Inflammatory macrophage treated with lipopolysaccharide for 4 hours (primary cell): Measurements from ENCODE around the gene DYNLT4.
A peak's percentile ranks its signal among the peaks of the same experiment; 100 is the strongest.
"Not testable (repeated sequence)": the region's sequence is repeated elsewhere in the genome, so short reads cannot be mapped to it uniquely, and the experiment has no call there.

Experiments used
- DNase-seq: peaks from one replicate; pipeline ENCODE4 v3.0.0-alpha.2; 2020

The DYNLT4 gene

DNA sequence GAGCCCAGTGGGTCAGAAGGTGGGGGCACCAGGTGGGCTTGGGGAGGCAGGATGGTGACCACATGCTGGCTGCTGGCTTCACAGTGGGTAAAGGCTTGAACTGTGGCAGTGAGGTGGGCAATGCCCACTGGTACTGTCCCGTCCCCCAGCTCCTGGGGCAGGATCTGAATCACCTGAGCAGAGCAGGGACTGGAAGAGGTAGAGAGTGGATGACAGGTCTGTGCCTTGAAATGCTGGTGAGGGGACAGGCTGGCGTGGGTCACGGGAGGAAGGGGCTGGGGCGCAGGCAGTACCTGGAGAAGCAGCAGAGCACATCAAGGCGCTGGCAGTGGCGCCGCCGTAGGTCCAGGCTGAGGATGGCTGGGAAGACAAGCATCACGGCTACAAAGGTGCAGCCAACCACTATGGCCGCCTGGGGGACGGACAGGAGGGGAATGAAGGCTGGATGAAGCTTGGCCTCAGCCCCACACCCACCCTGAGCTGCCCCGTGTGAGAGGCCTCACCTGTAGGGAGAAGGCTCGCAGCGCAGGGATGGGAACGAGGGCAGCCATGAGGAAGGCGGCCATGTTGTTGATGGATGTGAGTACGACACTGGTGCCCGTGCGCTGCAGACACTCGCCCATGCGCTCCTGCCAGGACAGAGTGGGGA, 21.0 kb upstream of the DYNLT4 start:
- no peak for DNase-seq

DNA sequence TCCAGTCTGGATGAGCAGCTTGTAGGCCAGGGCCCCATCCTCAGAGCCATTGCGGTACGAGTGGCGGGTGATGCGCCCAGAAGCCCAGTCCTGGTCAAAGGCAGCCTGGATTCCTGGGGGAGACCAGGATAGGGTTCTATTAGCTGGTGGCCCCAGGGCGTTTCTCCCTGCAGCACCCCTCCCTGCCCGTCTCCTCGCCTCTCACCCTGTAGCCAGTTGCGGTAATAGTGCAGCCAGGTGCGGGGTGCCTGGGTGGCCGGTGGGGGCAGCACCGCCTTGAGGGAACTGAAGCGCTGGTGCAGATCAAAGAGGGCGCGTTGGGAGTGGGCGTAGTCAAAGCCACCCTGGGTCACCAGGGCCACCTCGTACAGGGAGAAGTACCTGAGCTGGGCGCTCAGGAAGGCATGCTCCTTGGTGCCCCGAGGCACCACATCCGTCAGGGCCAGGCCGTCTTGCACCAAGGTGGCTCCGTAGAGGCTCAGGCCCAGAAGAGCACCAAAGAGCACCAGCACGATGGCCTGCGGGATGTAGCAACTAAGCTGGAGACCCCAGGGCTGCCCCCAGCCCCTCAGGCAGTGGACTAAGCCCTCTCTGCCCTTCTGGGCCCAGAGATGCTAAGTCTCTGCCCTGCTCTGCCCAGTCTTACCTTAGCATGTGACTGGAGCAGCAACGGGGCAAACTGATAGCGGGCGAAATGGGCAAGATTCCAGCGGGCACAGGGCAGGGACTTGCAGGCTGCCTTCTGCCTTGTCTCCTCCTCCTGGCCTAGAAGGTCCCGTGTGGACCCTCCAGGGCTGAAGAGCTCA, 20.2 kb upstream of the DYNLT4 start:
- no peak for DNase-seq

DNA sequence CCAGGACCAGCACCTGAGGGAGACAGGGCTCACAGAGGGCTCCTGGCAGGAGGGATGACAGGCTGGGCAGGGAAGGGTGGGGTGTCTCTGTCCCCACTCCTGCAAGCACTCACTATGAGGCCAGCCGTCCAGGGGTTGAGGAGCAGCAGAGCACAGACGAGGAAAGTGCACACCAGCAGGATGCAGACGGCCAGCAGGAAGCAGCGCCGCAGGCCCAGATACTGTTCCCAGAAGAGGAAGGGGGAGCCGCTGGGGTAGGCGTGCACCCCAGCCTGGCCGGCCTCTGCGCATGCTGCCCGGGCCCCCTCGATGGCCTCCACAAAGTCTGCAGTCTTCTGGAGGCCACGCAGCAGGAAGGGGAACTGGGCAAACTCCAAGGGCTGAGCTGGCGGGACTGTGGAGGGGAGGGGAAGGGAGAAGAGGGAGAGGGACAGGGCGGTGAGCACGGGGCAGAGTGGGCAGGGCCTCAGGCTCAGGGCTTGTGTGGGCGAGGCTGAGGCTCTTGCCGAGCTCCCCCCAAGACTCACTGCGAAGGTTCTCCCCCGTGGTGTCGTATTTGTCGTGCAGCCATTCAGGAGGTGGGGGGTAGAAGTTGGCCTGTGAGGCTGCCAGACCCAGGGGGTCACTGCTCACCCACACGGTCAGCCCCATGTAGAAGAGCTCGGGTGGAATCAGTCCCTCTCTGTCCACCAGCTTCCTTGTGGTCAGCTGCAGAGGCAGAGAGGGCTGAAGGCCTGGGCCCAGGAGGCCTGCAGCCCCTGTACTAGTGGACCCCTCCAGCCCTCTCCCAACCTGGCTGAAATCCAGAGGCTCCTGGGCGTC, 19.4 kb upstream of the DYNLT4 start:
- peak; percentile 81 for DNase-seq

DNA sequence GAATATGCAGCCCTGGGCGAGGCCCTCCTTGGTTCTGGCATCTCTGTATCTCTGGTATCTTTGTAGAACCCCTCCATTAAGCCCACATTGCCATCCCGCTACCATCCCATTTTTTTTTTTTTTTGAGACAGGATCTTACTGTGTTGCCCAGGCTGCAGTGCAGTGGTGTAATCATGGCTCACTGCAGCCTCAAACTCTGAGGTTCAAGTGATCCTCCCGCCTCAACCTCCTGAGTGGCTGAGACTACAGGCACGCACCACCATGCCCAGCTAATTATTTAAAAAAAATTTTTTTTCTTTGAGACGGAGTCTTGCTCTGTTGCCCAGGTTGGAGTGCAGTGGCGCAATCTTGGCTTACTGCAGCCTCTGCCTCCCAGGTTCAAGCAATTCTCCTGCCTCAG, 17.2 kb upstream of the DYNLT4 start:
- DNase-seq: not testable (repeated sequence)

DNA sequence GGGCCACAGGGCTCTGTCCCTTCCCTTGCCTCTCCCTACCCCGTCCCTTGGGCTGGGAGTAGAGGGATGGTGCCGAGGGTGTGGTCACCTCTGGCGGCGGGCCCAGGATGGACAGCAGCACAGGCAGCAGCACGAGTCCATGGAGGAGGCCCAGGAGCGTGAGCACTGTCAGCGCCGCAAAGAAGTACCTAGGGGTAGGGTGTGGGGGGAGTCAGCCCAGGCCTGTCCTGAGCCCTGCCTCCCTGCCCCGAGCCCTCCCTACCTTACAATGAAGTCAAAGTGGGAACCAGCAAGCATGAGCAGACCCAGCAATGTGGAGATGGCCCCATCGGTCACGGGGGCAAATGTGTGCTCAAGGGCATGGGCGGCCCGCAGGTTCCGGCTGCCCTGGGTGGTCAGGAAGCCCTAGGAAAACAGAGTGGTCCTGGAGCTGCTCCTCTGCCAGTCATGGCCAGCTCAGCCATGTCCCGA, 15.9 kb upstream of the DYNLT4 start:
- no peak for DNase-seq

DNA sequence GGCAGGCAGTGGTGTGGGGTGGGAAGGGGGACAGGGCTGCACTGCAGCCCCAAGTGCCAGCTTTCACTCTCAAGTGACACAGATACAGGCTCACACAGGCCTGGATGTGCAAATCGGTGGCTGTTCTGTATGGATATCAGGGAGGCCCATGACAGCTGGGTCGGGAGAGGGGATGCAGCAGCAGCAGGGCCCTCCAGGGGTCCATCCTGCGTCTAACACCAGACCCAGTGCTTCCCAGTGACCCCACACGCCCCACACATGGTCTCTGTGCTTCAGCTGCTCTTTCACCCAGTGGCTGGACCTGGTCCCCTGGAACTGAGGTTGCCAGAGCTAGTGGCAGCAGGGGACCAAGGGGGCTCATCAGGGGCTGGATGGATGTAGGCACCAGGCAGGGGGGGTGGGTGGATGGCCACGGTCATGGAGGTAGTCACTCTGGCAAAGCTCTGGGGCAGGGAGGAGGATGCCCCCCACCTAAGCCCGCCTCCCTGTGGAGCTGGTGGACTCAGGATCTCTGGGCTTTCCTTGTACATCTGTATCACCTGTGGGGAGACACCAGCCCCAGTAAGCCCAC, 15.1 kb upstream of the DYNLT4 start:
- DNase-seq: no peak

DNA sequence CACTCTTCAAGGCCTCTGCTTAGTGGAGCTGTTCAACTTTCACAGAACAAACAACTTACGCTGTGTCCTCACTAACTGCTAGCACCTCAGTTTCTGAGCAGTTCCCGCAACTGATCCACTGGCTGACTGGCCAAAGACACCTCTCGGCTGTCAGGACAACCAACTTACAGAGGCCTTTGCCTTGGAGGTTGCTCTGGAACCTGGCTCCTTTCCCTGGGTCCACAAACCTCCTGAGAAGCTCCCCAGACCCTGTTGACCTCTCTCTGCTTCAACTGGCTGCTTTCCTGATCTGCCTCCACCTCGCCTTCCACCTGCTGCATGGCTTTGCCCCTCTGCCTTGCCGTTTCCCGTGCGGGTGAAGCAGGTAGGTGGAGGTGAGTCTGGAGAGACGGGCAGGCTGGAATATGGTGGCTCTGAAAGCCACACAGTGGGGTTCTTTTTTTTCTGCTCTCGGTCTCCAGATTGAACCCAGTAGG, 14.1 kb upstream of the DYNLT4 start:
- no peak for DNase-seq

DNA sequence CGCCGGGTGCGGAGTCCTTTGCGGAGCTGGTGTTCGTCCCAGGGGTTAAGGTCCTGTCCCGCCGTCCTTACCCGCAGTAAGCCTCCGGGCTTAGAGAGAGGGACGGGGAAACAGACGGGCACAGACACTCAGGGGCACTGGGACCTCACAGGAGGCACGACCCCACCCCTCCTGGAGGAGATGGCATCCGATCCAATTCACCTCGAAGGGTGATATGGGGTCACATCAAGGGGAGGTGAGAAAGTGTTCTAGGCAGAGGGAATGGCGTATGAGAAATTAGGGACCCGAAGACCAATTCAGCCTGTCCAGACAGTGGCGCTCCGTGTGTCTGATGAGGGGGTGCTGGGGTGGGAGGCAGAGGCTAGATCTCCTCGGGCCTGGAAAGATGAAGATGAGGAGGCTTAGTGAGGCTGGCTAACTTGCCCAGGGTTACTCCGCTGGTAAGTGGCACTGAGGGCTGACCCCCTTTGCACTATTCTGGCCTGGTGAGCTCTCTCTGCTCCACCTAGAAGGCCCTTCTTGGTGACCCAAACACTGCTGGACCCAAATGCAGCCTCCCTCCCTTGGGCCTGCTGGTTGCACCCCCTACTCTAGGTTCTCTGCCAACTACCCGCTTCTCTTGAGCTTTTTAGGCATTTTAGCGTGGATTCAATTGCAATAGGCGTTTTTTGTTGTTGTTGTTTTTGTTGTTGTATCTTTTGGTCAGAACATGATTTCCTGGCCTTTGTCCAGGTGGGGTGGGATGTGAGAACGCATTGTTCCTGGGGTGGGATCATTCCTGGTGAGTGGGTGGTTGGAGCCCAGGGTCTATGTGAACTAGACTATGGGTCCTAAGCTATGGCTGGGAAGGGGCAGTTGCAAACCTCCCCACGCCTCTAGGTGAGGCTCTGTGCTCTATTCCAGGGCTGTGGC, 13.4 kb upstream of the DYNLT4 start:
- DNase-seq: no peak

DNA sequence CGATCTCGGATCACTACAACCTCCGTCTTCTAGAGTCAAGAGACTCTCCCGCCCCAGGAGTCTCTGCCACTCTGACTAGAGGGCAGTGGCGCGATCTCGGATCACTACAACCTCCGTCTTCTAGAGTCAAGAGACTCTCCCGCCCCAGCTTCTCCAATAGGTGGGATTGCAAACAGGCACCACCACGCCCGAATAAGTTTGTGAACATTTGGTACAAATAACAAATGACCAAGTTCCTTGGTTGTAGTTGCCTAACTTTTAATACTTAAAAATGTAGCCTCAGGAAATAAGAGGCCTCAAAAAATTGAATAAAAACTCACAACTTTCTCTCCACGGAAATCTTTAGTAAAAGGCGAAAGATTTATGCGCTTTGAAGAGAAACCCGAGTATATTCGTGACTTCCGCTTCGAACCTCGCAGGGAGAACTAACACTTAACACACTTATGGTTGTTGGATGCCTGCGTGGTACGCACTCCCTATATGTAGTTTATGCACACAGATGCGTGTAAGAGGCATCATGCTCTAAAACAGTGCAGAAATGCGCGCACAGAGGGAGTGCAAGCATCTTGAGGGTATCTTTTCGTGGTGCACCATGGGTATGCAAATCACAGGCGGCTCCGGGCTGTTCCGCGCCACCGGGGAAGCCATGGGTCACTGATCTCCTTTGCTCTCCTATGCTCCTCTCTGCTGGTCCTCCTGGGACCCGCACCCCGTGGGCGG, 12.6 kb upstream of the DYNLT4 start:
- DNase-seq: peak; percentile 84

DNA sequence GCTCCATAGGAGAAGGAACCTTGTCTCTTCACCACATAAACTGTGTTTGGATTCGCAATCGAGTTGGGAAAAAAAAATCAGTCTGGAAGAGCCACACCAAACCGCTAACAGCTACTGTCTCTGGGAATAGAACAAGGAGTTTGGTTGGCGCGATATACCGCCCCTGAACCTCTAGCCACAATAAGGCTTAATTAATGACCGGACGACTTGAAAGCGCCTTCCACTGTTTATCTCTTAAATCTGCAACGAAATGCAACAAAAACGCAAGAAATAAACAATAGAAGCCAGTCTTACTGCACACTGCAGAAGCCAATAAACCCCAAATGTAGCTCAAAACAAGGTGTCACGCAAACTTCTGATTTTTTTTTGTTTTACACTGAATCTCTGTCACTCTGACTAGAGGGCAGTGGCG, 12.1 kb upstream of the DYNLT4 start:
- no peak for DNase-seq

DNA sequence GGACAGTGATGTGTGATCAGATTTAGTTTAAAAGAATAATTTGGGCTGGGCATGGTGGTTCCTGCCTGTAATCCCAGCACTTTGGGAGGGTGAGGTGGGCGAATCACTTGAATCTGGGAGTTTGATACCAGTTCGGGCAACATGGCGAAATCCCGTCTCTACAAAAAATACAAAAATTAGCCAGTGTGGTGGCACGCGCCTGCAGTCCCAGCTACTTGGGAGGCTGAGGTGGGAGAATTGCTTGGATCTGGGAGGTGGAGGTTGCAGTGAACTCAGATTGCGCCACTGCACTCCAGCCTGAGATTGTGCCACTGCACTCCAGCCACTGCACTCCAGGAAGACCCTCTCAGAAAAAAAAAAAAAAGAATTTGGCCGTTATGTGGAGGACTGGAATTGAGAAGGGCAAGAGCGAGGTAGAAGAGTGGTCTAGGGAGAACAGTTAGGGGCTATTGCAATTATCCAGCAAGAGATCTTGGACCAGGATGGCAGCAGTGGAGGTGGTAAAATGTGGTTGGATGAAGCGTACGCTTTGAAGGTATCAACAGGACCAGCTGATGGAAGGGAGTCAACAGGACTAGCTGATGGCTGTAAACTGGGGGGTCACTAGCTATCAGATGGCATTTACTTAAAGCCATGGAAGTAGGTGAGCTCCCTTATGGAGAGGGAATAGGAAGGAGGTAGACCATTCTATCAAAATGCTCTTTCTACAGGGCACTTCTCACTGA, 10.8 kb upstream of the DYNLT4 start:
- no peak for DNase-seq

DNA sequence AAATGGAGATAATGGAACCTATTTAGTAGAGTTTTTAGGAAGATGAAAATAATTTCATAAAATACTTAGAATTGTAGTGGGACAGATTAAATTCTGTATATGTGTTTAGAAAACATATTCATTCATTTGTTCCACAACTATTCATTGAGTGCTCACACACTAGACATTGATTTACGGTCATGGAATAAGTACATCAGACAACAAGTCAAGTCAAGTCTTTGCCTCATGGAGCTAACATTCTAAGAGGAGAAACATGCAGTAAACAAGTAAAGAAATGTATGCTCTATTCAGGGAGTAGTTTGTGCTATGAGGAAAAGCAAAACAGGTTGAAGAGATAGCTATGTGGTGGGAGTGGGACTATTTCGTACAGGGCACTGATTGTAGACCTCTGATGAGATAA, 10.2 kb upstream of the DYNLT4 start:
- no peak for DNase-seq

DNA sequence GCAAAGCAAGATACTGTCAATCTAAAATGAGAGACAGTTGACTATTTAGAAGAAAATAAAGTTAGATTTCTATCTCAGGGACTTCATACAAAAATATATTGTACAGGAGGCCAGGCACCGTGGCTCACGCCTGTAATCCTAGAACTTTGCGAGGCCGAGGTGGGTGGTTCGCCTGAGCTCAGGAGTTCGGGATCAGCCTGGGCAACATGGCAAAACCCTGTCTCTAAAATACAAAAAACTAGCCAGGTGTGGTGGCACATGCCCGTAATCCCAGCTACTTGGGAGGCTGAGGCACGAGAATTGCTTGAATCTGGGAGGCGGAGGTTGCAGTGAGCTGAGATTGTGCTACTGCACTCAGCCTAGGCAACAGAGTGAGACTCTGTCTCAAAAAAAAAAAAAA, 8.8 kb upstream of the DYNLT4 start:
- DNase-seq: not testable (repeated sequence)

DNA sequence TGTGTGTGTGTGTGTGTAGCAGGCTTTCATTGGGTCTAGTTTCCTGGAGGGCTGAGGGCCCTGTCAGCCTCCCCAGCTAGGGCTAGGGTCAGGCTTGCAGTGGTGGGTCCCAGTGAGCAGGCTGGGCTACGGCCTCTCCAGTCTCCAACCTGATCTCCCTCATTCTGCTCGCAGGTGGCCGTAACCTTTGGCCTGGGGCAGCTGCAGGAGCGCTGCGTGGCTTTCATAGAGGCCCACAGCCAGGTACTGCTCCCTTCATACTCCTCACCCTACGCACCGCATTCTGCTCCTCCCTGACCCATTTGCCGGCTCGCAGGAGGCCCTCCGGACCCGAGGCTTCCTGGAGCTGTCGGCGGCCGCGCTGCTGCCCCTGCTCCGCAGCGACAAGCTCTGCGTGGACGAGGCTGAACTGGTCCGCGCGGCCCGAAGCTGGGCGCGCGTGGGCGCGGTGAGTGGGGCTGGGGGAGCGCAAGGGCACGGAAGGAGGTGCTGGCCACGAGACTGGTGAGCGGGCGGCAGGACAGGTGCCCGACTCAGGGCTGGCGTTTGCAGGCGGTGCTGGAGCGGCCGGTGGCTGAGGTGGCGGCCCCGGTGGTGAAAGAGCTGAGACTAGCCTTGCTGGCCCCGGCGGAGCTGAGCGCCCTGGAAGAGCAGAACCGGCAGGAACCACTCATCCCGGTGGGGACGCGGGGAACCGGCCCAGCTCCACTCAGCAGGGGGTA, 5.8 kb upstream of the DYNLT4 start:
- peak; percentile 0 for DNase-seq

DNA sequence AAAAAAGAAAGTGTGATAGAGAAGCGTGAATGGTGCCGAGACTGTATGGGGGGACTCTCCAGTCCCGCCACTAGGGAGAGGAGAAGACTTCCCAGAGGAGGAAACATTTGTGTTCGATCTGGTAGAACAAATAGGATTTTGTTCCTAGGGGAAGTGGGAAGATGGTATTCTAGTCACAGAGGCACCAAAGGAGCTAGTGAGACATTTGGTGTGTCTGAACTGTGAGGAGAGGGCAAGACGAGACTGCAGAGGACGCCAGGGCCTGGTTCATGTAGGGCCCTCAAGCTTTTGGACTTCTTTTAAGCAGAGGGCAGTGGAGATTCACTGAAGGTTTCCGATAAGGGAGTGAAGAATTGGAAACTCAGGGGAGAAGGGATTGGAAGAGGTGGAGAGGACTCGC, 4.1 kb upstream of the DYNLT4 start:
- DNase-seq: no peak

DNA sequence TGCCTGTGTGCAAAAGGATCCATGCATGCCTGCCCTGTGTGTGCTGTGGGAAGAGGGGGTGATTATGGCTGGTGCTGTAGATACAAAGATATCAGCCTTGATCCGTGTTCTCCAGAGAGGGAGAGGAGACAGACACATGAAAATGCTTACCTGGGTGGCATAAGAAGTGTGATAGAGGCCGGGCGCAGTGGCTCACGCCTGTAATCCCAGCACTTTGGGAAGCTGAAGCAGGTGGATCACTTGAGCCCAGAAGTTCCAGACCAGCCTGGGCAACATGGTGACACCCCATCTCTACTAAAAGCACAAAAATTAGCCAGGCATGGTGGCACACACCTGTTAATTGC, 3.6 kb upstream of the DYNLT4 start:
- not testable (repeated sequence) for DNase-seq

DNA sequence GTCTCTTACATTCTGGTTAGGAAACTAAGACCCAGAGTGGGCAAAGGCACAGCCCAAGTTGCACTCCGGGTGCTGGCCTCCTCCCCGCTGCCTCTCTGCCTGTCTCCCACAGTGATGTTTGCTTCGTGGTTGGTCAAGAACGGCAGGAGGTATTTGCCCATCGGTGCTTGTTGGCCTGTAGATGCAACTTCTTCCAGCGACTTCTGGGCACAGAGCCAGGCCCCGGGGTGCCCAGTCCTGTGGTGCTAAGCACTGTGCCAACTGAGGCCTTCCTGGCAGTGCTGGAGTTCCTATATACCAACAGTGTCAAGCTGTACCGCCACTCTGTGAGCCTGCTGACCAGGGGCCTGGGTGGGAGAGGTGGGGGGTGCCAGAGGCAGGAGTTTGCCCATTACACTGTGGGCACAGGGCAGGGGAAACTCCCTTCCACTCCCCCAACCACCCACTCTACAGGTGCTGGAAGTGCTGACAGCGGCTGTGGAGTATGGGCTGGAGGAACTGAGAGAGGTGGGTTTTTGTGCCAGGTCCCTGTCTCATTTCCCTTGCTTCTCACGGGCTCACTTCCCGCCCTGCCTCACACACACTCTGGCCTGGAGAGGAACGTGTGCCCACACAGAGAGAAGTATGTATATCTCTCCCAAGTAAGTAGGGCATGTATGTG, 3.1 kb upstream of the DYNLT4 start:
- DNase-seq: peak; percentile 56

DNA sequence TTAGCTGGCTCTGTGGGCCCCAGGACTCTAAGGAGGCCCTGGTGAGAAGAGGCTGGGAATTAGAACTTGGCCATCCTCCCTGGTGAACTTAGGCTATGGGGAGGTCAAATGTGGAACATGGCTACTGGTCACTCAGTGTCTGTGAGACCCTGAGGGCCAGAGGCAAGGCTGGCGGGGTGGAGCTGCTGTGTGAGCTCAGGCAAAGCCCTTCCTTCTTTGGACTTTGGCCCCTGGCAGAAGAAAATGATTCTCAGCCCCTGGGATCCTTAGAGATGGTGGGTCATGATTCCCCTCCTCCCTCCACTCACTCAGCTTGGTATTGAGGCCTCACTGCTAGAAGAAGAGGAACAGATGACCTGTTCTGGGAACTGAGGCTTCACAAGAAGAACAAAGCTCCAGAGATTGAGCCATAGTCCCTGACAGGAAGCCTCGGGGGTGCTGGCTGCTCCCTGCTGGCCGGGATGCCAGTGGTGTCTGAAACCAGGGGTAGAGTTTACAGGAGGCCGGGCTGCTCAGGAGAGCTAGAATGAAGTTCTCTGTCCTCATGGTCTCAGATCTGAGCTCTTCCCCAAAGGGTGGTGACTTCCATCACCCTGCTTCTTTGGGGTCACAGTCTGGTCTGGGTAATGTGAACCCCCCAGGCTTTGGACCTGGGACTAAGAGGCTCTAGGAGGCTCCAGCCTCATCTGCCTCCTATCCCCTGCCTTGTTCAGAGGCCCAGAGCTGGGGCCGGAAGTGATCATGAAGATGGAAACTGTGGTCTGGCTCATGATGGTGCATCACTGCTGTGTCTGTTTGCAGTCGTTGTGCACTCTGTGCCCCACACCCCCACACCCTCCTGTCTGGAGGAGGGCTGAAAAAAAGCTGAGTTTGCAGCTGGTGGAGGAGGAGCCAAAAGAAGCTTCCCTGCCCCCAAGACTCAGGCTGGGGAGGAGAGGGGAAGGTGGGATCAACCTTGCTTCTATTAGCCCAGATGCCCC, 2.1 kb upstream of the DYNLT4 start:
- DNase-seq: peak; percentile 93
